Measurements from ENCODE around the gene ANKS3.

- no peak for TF ChIP-seq POLR2A (IDR thresholded peaks at IDR 0.05)
- no peak for TF ChIP-seq CTCF (IDR thresholded peaks at IDR 0.05)
Measured at GRCh38 chr16:4656221-4656620, 77.8 kb downstream of the ANKS3 start.

Data from thyroid gland (tissue), 4 donors.